Right lobe of liver (tissue), 6 donors: Measurements from ENCODE around the gene LZTFL1. TPM values are rescaled to one million over a fixed set of nuclear protein-coding genes. Genes with fewer than 3 reads are reported as not detected.

ENCODE experiments used
- ATAC-seq, 4 donors: fragments of 200-7000 bp; cut with Tn5 transposase; one replicate each; pipeline ENCODE4 v1.9.1; 2020; ENCODE audit warnings: mild to moderate bottlenecking in 4 of 4, moderate library complexity in 4 of 4
- DNase-seq, 3 donors: peaks; one replicate each; pipeline ENCODE4 v3.0.0-alpha.2; 2020
- H3K27ac ChIP-seq, 3 donors: fragments of 200-600 bp; one replicate each; pipeline ENCODE4 v1.8.0; 2022
- H3K27me3 ChIP-seq, 2 donors: fragments of 200-600 bp; one replicate each; pipeline ENCODE4 v1.8.0; 2022
- H3K36me3 ChIP-seq, 4 donors: fragments of 200-600 bp; sonication (generic) in 1 of 4; one replicate each; pipeline versions ENCODE4 v1.5.1 to v1.8.0; 2017 to 2022; ENCODE audit warnings: control low read depth in 1 of 4
- H3K4me1 ChIP-seq, 4 donors: fragments of 200-600 bp; sonication (generic) in 1 of 4; one replicate each; pipeline versions ENCODE4 v1.5.1 to v1.8.0; 2017 to 2022; ENCODE audit warnings: control low read depth in 1 of 4
- H3K4me3 ChIP-seq, 3 donors: fragments of 200-600 bp; one replicate each; pipeline ENCODE4 v1.8.0; 2022
- H3K9me3 ChIP-seq, 4 donors: fragments of 200-600 bp; sonication (generic) in 1 of 4; one replicate each; pipeline versions ENCODE4 v1.5.1 to v1.8.0; 2017 to 2022; ENCODE audit warnings: control low read depth in 1 of 4
- CTCF ChIP-seq, 4 donors: fragments of 200-600 bp in 3 of 4; fragments of 450-650 bp in 1 of 4; IDR thresholded peaks; one replicate each; pipeline versions ENCODE4 v1.5.1 to v1.8.0; 2016 to 2022; ENCODE audit warnings: antibody characterized with exemption in 4 of 4, mild to moderate bottlenecking in 2 of 4
- POLR2A ChIP-seq: fragments of 450-650 bp; IDR thresholded peaks from one replicate; pipeline ENCODE4 v1.6.1; 2017; ENCODE audit warnings: antibody characterized with exemption, mild to moderate bottlenecking
- WGBS: methylation state at CpG from one replicate; pipeline ENCODE4 v1.1.6; 2018; ENCODE audit warnings: low coverage, low lambda C conversion rate; ENCODE audit not compliant: insufficient coverage; ENCODE audit errors: missing lambda C conversion rate; 5-methylcytosine and 5-hydroxymethylcytosine counted together
- intact Hi-C, 2 donors: fragments of 100-400 bp; cut with DNase I; formaldehyde crosslinking; loops; one replicate each; pipeline versions ENCODE4 v1.11.2 to v1.14.1; 2022
- total RNA-seq, 6 experiments: library from RNA; depleted of rRNA in 2 of 6; stranded (reverse); fragments of >200 nt in 2 of 6; fragmentation: NEBNext Ultra II Directional in 3 of 6; extraction: Animal tissue kit (Norgen Biotek cat#: 25700) in 3 of 6; gene quantifications; one replicate each; pipeline versions ENCODE4 v1.1.0 to v1.2.4, GENCODE V29; 2016 to 2023
- donor health status: DM: no; HTN: yes; CAD: no.
- donor health status: DM: no; HTN: no; CAD: no.
- donor health status: DM: no; HTN: no; CAD: no.
- donor health status: DM: no; HTN: yes; CAD: no.
- donor health status: DM: no; HTN: yes; CAD: no.

The LZTFL1 gene
- total RNA-seq, 6 experiments from 2014 or later, result 2.6 to 12.8 (median 6.0) TPM

DNA sequence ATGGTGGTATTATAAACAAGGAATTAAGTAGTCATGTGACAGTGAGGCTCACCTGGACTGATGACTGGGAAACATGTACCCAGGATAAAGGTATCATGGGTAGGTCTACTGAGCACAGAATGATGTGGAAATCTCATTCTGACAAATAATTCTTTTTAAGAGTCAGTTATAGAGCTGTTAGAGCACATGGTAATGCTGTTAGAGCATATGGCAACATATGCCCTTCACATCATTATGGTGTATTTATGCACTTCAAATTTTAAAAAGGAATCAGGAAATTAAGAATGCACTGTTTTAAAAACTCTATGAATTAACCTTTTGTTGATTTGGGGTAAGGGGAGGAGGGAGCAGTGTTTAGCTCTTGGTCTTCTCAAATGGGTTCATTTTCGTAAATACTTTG is 47.3 kb downstream of the LZTFL1 start:
- Histone ChIP-seq H3K27me3 (peaks cover 12 to 20% of the 10 kb centered on the region in 2 donors), H3K9me3 (no peaks in the 10 kb centered on the region), H3K4me3 (no peak overlapping the region), H3K4me1 (peaks cover 0 to 11% (median 0%) of the 10 kb centered on the region in 4 donors), H3K36me3 (no peaks in the 10 kb centered on the region), H3K27ac (no peak overlapping the region)
- WGBS, result 83% methylated on average over 1 of the region's 1 CpG
- intact Hi-C loops, result no loop called here
- TF ChIP-seq CTCF (IDR thresholded peaks at IDR 0.05) (no peak), POLR2A (no peak)
- DNase-seq (no peak), ATAC-seq (no peak)

GRCh38 chr3:45794177-45794560 is 47.8 kb downstream of the LZTFL1 start:
- TF ChIP-seq CTCF (IDR thresholded peaks at IDR 0.05) (no peak), POLR2A (no peak)
- H3K4me3 ChIP-seq, result no peak overlapping the region
- peaks cover 0 to 11% (median 0%) of the 10 kb centered on the region in 4 donors for H3K4me1 ChIP-seq
- H3K36me3 ChIP-seq, result no peaks in the 10 kb centered on the region
- no peak for ATAC-seq
- no peaks in the 10 kb centered on the region for H3K9me3 ChIP-seq
- intact Hi-C loops, result no loop called here
- DNase-seq, result no peak
- WGBS, result 90% methylated on average over 4 of the region's 5 CpGs
- peaks cover 12 to 20% of the 10 kb centered on the region in 2 donors for H3K27me3 ChIP-seq
- H3K27ac ChIP-seq, result no peak overlapping the region

GRCh38 chr3:45793482-45794176 is 48.3 kb downstream of the LZTFL1 start:
- no peaks in the 10 kb centered on the region for H3K36me3 ChIP-seq
- H3K27ac ChIP-seq, result no peak overlapping the region
- TF ChIP-seq CTCF (IDR thresholded peaks at IDR 0.05) (no peak), POLR2A (no peak)
- WGBS, result 58% methylated on average over 6 of the region's 9 CpGs
- intact Hi-C loops, result no loop called here
- ATAC-seq (no peak), DNase-seq (no peak)
- peaks cover 0 to 11% (median 0%) of the 10 kb centered on the region in 4 donors for H3K4me1 ChIP-seq
- H3K9me3 ChIP-seq, result no peaks in the 10 kb centered on the region
- no peak overlapping the region for H3K4me3 ChIP-seq
- peaks cover 12 to 20% of the 10 kb centered on the region in 2 donors for H3K27me3 ChIP-seq

DNA sequence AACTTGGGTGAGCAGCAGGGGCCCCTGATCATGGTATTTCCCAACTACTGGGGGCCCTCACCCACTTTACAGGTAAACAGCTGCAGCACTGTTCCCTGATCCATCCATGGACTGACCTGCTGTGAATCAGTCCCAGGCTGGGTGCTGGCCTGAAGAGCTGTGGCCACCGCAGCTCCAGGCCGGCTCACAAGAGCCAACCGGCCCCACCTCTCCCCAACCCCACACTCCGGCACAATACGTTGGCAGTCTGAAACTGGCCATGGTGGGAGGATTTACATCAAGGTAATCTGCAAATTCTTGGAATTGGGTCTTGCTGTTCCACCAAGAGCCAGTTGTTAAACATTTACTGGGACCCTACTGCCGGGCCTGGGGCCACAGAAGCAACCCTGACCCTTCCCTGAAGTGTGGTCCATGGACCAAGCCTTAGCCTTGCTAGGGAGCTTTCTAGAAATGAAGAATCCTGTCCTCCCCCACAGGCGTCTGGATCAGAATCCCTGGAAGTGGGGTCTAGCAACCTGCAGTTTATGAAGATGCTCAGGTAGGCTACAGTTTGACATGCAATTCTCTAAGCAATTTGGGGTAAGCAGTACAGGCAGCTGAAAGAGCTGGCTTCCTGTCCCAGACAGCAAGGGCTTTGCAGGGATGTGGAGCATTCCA is 49.3 kb downstream of the LZTFL1 start:
- intact Hi-C loops, result no loop called here
- Histone ChIP-seq H3K36me3 (no peaks in the 10 kb centered on the region), H3K9me3 (no peaks in the 10 kb centered on the region), H3K27me3 (peaks cover 12 to 20% of the 10 kb centered on the region in 2 donors), H3K27ac (no peak overlapping the region), H3K4me1 (peaks cover 0 to 11% (median 0%) of the 10 kb centered on the region in 4 donors), H3K4me3 (no peak overlapping the region)
- no CpG with 5 or more reads among the region's 7 CpGs for WGBS
- ATAC-seq (no peak), DNase-seq (no peak)
- TF ChIP-seq CTCF (IDR thresholded peaks at IDR 0.05), result no peak
- TF ChIP-seq POLR2A, result no peak
